Retinal pigment epithelial cell (primary cell): ENCODE results near the gene ELL2.

Experiments used
- DNase-seq: peaks from one replicate; pipeline ENCODE4 v3.0.0-alpha.2; 2010; ENCODE audit warnings: low read depth
- H3K4me3 ChIP-seq: 2 replicates; pipeline ENCODE4 v1.5.1; 2011; ENCODE audit warnings: mild to moderate bottlenecking, low read length, control low read depth, moderate library complexity
- CTCF ChIP-seq: conservative IDR thresholded peaks from 2 replicates; pipeline ENCODE4 v1.5.1; 2011; ENCODE audit warnings: low read depth, low read length, control low read depth, inconsistent platforms

ELL2 gene

GRCh38 chr5:95989283-95990048 is 27.8 kb upstream of the ELL2 start:
- no peak overlapping the region for H3K4me3 ChIP-seq
- DNase-seq = no peak
- no peak for TF ChIP-seq CTCF

GRCh38 chr5:95988877-95989276 is 27.2 kb upstream of the ELL2 start:
- no peak for DNase-seq
- no peak overlapping the region for H3K4me3 ChIP-seq
- TF ChIP-seq CTCF = no peak

- no peak for DNase-seq
- no peak for TF ChIP-seq CTCF
- H3K4me3 ChIP-seq = no peak overlapping the region
Measured at GRCh38 chr5:95988094-95988493, 26.4 kb upstream of the ELL2 start.

GRCh38 chr5:95986937-95987520 is 25.4 kb upstream of the ELL2 start:
- no peak for TF ChIP-seq CTCF
- DNase-seq = no peak
- H3K4me3 ChIP-seq = no peak overlapping the region

- no peak for DNase-seq
- H3K4me3 ChIP-seq = no peak overlapping the region
- TF ChIP-seq CTCF = no peak
Measured at GRCh38 chr5:95986001-95986400, 24.4 kb upstream of the ELL2 start.

GRCh38 chr5:95985249-95985648 is 23.6 kb upstream of the ELL2 start:
- H3K4me3 ChIP-seq = no peak overlapping the region
- no peak for TF ChIP-seq CTCF

GRCh38 chr5:95984287-95984938 is 22.8 kb upstream of the ELL2 start:
- no peak for TF ChIP-seq CTCF
- no peak overlapping the region for H3K4me3 ChIP-seq
- no peak for DNase-seq

More at GRCh38 chr5:95985249-95985648, 23.6 kb upstream of the ELL2 start:
- no peak for DNase-seq
